ENCODE data around the gene RPTOR.
"Not testable (repeated sequence)": the region's sequence is repeated elsewhere in the genome, so short reads cannot be mapped to it uniquely, and the experiment has no call there.

The RPTOR gene

DNA sequence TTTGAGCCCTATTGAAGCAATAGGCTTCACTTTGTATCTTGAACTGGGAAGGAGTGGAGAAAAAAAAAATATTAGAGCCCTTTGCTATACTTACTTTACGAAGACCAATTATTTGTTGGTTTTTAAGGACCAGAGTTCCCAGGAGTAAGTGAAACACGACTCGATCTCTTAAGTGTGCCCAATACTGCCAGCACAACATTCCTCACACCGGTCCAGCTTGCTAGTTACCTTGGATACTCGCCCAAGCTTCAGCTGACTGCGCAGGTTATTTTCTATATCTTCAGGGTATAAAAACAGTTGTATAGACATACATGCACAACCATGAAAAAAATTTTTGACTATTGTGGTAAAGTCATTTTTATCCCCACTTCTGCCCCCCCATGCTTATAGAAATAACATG lies 72.1 kb downstream of the RPTOR start:
- DNase-seq (ENCODE audit: low read depth), result no peak

DNA sequence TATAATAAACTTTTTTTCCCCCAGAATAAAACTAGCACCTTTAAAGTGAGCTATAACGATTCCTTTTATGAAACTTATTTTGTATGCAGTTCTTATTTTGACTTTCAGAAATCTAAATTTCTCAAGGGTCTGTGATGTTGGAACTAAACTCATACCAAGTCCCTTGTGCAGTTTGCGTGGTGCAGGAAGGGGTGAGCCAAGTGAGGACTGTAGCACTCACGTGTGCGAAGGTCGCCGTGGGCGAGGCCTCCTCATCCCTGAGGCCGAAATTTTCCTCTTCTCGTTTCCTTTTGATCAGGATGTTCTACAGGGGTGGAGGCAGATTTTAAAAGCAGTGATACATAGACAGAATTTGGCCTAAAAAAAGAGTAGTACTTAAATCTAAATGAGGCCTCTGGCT lies 73.7 kb downstream of the RPTOR start:
- no peak for DNase-seq (ENCODE audit: low read depth)

DNA sequence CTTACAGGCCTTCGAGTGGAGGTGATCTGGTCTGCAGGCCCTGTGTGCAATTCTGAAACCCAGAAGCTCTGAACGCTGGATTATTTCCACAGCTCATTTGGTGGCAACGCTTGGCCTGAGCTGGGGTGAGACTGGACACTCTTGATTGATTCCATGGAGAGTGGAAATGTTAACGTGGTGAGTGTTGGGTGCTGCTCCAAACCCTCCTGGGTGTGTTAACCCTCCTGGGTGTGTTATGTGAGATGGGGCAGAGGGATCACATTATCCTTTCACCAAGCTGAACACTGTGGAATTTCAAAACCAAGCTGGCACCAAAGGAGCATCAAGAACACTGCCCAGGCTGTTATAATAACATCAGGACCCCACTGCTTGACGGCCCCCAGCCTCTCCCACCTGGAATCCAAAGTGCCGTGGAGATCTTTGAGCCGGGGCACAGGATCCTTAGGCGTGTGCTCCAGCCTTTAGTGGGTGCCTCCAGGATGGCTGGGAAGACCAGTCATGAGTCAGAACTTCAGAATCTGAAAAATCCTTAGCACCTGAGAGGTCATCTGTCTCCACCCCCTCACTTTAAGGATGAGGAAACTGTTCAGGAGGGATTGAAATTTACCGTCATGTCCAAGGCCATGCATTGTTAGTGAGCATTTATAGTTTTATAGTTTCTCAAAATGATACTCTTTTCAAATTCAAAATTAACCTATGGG lies 75.0 kb downstream of the RPTOR start:
- no peak for DNase-seq (ENCODE audit: low read depth)

DNA sequence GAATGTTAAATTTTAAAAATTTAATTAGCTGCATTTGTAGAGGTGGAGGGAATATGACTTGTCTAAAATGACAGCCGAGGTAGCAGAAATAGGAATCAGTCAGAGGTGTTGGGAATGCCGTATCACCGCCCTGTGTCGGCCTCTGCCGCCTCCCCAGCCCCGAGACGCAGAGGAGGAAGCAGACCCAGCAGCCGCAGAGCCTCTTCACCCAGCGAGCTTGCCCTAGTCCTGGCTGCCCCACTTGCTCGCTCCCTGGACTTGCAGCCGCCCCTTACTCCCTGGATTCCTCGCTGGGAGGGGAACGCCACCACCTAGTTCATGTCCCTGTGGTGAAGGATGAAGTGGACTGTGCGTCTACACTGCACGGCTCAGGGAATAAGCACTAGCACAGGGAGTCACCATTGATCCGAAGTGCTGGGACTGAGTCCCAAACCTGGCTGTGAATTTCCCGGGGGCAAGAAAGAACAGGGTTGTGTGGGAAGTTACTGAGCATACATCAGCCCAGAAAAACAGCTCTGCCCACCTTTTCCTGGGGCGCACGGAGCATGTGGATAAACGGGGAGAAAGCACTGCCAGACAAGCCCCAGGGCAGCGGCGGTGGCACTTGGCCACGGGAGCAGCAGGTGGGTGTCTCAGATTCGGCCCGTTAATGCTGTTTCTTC lies 76.8 kb downstream of the RPTOR start:
- DNase-seq (ENCODE audit: low read depth), result no peak

DNA sequence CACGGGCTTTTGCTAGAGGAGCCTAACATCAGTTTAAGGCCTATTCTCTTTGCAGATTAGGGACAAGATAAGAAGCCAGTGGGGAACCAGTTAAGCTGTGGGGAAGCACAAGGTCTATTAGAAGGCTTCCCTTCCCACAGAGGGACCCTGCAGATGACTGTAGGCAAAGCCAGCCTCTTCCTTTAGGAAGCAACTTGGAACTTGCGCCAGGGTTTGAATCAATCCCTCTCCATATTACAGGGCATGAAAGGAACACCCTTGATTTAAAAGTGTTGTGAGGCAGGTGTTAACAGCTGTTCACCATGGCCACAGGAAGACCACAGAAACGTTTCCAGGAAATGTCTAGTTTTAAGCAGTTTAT lies 77.3 kb downstream of the RPTOR start:
- DNase-seq (ENCODE audit: low read depth), result no peak

DNA sequence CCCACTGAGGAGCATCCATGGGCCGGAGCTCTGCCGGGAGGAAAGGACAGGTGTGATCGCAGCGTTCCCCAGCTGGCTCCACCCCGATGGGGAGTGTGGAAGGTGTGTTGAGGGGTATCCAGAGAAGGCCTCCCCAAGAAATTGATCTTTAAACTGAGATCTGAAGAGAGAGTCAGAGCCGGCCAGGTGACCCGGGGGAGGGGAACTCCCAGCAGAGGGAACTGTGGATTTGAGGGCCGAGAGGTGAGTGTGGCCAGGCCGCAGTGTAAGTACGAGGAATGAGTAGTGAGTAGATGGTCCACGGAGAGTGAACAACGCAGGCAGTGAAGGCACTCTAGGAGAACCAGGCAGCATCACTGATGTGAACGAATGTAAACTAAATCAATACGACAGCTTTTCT lies 80.2 kb downstream of the RPTOR start:
- DNase-seq (ENCODE audit: low read depth), result no peak

DNA sequence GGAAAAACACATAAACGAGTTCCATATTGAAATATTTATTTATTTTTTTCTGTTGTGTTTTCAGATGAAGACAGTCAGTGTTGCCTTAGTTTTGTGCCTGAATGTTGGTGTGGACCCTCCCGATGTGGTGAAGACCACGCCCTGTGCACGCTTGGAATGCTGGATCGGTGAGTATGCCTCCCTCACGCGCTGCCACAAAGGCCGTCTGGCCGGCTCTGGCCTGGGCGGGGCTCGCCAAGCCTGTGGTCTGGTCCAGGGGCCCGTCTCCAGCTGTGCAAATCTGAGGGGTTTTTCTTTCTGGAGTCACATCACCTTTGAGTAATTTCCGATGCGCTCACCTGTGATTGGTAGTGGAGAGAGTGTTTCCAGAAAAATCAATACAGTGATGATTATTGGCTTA lies 81.0 kb downstream of the RPTOR start:
- no peak for DNase-seq (ENCODE audit: low read depth)

DNA sequence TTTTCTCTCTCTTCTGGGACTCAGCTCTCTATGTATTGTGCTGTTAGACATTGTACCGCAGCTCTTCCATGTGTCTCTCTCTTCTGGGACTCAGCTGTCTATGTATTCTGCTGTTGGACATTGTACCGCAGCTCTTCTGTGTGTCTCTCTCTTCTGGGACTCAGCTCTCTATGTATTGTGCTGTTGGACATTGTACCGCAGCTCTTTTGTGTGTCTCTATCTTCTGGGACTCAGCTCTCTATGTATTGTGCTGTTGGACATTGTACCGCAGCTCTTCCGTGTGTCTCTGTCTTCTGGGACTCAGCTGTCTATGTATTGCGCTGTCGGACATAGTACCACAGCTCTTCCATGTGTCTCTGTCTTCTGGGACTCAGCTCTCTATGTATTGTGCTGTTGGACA lies 84.2 kb downstream of the RPTOR start:
- DNase-seq (ENCODE audit: low read depth), result not testable (repeated sequence)

DNA sequence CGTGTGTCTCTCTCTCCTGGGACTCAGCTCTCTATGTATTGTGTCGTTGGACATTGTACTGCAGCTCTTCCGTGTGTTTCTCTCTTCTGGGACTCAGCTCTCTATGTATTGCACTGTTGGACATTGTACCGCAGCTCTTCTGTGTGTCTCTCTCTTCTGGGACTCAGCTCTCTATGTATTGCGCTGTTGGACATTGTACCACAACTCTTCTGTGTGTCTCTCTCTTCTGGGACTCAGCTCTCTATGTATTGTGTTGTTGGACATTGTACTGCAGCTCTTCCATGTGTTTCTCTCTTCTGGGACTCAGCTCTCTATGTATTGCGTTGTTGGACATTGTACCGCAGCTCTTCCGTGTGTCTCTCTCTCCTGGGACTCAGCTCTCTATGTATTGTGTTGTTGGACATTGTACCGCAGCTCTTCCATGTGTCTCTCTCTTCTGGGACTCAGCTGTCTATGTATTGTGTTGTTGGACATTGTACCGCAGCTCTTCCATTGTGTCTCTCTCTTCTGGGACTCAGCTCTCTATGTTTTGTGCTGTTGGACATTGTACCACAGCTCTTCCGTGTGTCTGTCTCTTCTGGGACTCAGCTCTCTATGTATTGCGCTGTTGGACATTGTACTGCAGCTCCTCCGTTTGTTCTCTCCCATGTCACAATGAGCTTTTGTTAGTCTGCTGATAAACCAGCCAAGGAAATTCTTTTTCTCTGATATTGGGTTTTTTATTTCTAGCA lies 84.8 kb downstream of the RPTOR start:
- no peak for DNase-seq (ENCODE audit: low read depth)

DNA sequence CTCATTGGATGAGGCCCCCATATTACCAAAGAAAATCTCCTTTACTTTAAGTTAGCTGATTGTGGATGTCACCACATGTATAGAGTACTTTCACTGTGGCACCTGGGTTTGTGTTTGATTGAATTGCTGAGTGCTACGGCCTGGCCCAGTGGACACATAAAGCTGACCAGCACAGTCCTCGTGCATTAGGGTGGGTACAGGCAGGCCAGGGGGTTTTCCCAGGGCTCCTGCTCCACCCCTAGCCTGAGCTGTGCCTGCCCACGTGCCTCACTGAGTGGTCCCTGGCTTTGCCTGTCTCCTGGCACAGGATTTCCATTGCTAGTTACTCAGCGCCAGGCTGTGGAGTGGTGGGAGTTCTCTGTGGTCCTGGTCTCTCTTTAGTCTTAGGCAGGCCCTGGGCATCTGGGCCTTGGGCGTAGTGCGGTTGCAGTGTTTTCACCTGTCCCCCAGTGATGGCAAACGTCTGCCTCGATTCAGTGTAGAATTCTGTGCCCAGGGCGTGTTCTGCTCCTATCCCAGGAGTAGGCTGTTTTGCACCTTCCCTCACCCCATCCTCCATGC lies 86.0 kb downstream of the RPTOR start:
- DNase-seq (ENCODE audit: low read depth), result no peak

DNA sequence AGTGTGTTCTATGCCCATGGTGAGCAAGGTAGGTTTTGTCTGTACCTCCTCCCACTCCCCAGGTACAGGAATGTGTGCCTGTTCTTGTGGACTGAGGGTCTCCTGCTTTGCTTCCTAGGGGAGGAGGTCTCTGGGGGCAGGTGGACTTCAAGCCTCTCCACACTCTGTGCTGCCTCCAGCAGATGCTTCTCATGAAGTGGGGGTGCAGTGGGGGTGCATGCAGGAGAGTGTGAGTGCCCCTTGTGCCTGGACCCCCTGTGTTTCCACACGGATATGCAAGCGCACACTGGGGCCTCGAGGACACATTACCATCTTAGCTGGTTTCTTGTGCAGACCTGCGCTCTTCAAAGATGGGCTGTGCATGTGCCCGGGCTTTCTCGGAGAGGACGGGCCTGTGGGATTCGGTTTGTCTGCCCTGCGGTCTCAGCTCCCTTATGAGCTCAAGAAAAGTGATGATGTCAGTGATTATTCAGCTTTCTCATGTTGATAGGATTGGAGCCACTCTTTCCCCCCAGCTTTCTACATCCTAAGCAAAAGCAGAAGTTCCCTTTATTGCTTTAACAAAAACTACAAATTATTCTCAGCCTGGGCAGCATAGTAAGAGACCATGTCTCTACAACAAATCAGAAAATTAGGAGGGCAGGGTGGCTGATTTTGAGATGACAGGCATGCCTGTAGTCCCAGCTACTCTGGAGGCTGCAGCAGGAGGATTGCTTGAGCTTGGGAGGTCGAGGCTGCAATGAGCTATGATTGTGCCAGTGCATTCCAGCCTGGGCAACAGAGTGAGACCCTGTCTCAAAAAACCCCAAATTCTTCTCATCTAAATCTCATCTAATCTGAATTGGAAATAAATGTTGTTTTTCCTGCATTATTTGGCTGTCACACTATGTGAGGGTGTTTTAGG lies 86.8 kb downstream of the RPTOR start:
- DNase-seq (ENCODE audit: low read depth), result no peak

DNA sequence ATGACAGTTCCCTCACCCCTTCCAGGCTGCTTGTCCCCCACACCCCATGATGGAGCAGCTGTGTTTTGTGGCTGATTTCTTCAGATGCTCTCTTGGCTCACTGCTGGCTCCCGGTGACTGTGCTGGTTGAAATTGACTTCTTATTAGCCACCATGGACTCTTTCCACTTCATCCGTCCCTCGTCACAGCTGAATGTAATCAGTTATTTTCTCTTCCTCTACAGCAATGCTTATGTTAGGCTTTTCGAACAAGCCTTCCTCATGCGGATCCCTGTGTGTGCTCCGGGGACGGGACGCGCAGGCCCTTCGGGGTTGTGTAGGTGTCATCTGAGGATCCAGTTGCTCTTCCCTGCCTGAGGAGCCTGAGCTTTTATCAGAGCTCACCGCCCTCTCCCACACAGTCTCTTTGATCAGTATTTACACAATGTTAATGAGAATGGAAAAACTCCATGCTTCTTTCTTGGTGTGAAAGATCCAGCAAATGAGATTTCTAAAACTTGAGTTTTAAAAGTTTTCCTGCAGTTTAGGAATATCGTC lies 87.5 kb downstream of the RPTOR start:
- DNase-seq (ENCODE audit: low read depth), result no peak

DNA sequence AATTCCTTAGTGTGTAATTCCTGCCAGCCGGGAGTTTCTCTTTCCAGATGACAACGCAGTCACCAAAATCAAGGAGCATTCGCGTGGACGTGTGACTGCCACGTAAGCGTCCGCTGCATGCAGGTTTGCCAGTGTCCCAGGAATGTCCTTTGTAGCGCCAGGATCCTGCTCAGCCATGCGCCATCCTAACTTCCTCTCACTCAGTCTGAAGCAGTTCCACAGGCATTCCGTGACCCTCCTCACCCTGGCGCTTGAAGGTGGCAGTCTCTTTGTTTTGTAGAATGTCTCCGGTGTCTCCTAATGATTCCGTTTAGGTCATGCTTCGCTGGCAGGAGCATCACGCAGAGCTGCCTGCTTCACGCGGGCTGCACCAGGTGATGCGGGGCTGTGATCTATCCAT lies 88.6 kb downstream of the RPTOR start:
- no peak for DNase-seq (ENCODE audit: low read depth)

DNA sequence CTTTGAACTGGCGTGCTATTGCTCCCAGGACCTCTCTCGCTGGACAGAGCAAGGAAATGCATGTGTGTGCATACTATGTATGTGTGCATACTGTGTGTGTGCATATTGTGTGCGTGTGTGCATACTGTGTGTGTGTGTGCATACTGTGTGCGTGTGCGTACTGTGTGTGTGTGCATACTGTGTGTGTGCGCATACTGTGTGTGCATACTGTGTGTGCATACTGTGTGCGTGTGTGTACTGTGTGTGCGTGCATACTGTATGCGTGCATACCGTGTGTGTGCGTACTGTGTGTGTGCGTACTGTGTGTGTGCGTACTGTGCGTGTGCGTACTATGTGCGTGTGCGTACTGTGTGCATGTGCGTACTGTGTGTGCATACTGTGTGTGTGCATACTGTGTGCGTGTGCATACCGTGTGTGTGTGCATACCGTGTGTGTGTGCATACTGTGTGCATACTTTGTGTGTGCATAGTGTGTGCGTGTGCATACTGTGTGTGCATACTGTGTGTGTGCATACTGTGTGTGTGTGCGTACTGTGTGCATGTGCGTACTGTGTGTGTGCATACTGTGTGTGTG lies 89.4 kb downstream of the RPTOR start:
- DNase-seq (ENCODE audit: low read depth), result no peak

DNA sequence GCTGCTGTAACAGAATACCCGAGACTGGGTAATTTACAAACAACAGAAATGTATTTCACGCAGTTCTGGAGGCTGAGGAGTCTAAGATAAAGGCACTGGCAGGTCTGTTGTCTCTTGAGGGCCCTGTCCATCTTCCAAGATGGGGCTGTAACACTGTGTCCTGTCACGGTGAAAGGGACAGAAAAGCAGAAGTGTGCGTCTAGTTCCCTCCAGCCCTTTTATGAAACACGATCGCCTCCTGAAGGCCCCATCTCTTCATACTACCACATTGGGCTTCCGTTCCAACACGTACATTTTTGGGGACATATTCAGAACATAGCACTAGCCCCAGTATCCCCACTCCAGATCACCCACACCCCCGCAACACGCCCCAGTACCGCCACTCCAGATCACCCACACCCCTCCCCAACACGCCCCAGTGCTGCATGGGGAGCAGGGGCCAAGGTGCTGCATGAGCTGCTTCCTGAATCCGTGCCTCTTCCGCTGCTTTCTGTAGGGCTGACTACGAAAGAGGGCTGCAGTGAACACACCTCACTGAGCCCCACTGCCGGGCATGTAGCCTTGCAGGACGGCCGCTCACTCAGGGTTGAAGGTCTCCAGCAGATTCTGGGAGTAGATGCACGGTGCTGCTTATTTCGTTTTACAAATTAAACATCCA lies 91.9 kb downstream of the RPTOR start:
- no peak for DNase-seq (ENCODE audit: low read depth)

DNA sequence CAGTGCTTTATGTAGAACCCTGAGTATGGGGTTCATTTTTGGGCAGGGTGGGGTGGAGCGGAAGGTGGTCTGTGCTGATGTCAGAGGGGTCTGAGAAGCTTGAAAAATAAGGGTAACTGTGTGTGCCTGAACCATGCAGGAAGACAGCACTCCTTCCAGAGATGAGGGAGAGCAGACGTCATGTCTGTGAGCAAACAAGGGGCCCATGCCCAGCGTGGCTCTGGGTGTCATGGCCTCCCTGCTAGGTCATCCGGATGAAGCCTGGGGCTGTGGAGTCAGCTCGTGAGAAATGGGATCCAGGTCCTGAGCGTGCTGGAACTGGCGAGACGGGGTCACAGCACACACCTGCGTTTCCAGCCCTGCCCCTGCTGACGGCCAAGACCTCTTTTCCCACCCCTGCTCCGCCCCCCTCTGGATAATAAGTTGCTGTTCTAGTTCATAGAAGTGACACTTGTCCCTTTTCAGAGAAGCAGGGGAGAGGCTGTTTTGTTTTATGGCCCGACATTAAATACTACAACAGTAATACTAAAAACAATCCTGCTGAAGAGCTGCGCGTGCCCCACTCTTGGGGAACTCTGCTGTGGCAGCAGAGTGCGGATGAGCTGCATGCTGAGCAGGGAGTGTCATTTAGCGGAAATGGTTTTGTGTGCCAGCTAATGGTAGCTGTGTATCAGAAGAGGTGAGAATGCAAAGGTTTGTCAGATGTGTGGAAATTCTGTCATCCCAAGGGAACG lies 92.6 kb downstream of the RPTOR start:
- no peak for DNase-seq (ENCODE audit: low read depth)

DNA sequence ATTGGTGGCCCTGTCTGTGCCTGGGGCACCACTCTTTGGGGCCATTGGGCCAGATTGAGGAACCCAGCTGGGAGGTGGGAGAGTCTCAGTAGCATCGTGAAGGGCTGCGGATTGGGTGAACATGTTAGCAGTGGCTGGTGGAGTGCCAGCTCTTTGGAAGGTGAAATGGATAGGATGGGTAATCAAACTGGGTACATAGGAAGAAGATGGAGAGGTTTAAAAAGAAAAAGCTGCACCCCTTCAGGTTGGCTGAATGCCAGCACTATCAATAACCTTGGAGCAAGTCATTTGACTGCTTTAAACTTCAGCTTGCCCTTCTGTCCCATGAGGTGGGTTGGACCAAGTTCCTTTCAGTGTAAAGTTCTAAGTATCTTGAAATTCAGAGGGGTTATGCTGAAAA lies 95.0 kb downstream of the RPTOR start:
- no peak for DNase-seq (ENCODE audit: low read depth)

DNA sequence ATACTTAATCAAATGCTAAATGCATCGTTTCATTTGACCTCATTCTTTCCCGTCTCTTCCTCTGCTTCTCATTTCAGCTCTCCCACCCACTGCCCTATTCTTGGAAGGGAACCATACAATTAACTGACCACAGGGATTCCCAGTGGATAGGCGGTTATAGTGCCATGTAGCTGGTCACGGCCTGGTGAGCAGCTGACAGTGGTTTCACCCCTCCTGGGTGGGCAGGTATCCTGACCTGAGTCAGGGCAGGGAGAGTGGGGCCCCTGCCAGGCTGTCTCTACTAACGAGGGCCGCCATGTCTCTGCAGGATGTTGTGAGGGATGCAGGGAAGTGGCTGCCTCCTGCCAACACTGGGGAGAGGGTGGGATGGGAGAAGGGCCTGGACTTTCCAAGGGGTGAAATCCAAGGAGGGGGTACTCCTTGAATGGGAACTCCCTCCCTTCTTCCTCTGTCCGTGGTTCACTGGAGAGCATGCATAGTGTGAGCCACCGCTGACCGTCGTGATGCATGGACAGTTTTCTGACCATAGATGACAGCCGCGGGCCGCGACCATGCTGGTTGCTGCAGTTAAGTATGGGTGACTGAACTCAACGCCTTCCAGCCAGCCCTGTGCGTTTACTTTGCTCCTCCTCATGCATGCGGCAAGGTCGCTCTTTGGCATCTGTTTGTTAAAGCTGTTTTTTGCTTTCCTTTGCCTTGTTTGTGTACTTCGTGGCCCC lies 95.9 kb downstream of the RPTOR start:
- DNase-seq (ENCODE audit: low read depth), result no peak

DNA sequence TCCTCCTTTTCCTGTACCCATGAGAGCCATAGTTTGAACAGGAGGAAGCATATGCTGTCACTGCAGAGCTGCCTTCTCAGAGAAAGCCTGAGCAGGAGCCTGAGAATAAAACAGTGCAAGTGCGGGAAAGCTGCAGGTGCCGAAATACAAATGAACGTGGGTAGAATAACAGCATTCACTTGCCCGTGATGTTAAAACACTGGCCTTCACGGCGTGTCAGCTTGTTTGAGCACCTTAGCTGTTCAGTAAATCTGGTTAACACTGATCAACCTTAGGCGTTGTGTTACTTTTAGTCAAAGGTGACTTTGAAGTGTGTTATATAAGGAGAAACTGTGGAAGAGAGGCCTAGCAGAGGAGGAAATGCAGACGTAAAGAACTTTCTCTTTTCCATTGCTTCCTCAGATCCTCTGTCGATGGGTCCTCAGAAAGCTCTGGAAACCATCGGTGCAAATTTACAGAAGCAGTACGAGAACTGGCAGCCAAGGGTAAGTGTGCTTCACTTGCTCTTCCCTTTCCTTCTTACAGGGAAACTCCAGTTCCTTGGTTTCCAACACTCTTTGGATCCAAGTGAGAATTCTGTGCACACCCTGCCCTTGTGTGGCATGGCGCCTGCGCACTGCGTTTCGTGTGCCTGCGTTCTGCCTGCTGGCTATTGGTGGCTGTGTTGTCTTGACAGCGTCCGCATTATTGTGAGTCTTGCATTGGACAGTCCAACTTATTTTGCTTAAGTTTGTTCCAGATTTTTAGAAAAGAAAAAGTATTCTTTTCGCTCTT lies 98.9 kb downstream of the RPTOR start:
- DNase-seq (ENCODE audit: low read depth), result no peak

Data from stimulated activated CD8-positive, alpha-beta memory T cell treated with anti-CD3 and anti-CD28 coated beads, Interleukin-12 subunit alpha, Interleukin-12 subunit beta, amount 100 ng/mL, for 1 hour (primary cell).